Erythroblast (primary cell): Measurements from ENCODE around the gene E2F2.
"Not testable (repeated sequence)": the region's sequence is repeated elsewhere in the genome, so short reads cannot be mapped to it uniquely, and the experiment has no call there.

ENCODE experiments used
- DNase-seq, 2 experiments: peaks; one replicate each; lab custom pipeline; 2025; lab: John Stamatoyannopoulos, UW
- GATA1 ChIP-seq: IDR thresholded peaks from 2 replicates; pipeline ENCODE4 v1.6.1; 2011; ENCODE audit warnings: low read depth, mild to moderate bottlenecking, control low read depth, low read length, moderate library complexity
- POLR2A ChIP-seq: IDR thresholded peaks from 2 replicates; pipeline ENCODE4 v1.6.1; 2011; ENCODE audit warnings: mild to moderate bottlenecking, low read length

E2F2 gene

GRCh38 chr1:23514111-23514679 is 16.8 kb downstream of the E2F2 start:
- TF ChIP-seq GATA1 (no peak), POLR2A (peak; percentile 39)
- DNase-seq = peak in 1 of 2 experiments; percentile 70

- no peak for DNase-seq
- TF ChIP-seq GATA1 (no peak), POLR2A (no peak)
These were observed 21.1 kb downstream of the E2F2 start for GRCh38 chr1:23509896-23510295.

GRCh38 chr1:23506376-23507107 is 24.5 kb downstream of the E2F2 start:
- TF ChIP-seq POLR2A (no peak), GATA1 (no peak)

DNA sequence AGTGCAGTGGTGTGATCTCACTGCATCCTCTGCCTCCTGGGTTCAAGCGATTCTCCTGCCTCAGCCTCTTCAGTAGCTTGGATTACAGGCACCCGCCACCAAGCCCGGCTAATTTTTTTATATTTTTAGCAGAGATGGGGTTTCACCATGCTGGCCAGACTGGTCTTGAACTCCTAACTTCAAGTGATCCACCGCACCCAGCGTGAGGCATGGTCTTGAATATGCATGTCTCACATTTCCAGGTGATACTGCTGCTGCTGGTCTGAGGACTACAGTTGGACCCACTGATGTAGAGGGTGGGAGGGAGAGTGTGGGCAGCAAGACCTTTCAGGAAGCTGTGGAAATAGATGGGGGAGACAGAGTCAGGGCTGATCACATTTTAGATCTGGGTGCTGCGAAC is 25.2 kb downstream of the E2F2 start:
- no peak for DNase-seq
- TF ChIP-seq POLR2A (no peak), GATA1 (no peak)

More at GRCh38 chr1:23506376-23507107, 24.5 kb downstream of the E2F2 start:
- DNase-seq = no peak

GRCh38 chr1:23504156-23504555 is 26.9 kb downstream of the E2F2 start:
- DNase-seq = not testable (repeated sequence)

GRCh38 chr1:23502951-23503350 is 28.1 kb downstream of the E2F2 start:
- TF ChIP-seq GATA1 (no peak), POLR2A (no peak)
- DNase-seq = no peak

DNA sequence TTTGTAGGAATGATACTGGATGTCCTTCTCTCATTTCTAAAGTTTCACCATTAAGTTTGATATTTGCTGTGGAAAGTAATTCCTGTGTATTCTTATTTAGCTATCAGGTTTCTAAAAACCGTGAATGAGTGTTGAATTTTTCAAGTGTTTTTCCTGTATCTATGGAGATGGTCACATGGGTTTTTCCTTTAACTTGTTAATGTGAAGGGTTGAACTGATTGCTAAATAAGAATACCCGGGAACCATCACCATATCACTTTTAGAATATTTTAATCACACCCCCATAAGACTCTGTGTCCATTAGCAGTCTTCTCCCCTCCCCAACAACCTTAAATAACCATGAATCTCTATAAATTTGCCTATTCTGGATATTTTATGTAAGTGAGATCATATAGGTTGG is 30.6 kb downstream of the E2F2 start:
- no peak for DNase-seq
- TF ChIP-seq GATA1 (no peak), POLR2A (no peak)

- TF ChIP-seq GATA1 = no peak
- TF ChIP-seq POLR2A = no peak
- no peak for DNase-seq
These were observed 33.1 kb downstream of the E2F2 start for GRCh38 chr1:23497777-23498439.

DNA sequence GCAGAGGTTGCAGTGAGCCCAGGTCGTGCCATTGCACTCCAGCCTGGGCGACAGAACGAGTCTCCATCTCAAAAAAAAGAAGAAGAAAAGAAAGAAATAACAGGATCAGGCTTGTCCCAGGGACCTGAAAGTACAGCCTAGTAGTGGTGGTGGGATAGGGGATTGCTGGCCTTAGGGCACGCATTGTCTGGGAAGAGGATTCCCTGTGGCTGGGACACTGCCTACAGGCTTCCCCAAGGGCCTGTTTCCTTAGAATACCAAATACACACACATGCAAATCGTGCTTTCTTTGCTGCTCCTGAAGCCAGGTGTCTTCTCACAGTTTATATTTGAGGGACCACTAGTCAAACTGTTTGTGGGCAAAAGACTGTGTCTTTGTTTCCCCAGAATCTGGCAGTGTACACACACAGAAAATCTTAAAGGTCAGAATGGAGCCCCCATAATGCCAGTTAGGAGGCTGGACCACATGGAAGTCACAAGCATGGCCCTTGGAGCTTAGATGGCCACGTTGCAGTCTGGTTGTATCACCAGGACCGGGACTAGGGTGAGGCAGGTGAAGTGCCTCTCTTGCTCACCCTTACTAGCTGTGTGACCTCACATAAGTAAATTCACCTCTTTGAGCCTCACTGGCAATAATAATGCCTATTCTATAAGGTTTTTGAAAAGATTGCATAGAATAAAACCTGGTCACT is 34.4 kb downstream of the E2F2 start:
- DNase-seq = no peak
- TF ChIP-seq POLR2A (no peak), GATA1 (no peak)

- DNase-seq = not testable (repeated sequence)
These were observed 36.2 kb downstream of the E2F2 start for GRCh38 chr1:23494836-23495235.

GRCh38 chr1:23492776-23493175 is 38.3 kb downstream of the E2F2 start:
- not testable (repeated sequence) for DNase-seq

- no peak for DNase-seq
- TF ChIP-seq POLR2A (no peak), GATA1 (no peak)
These were observed 38.8 kb downstream of the E2F2 start for GRCh38 chr1:23492132-23492720.

GRCh38 chr1:23489842-23490241 is 41.2 kb downstream of the E2F2 start:
- TF ChIP-seq GATA1 (no peak), POLR2A (no peak)
- no peak for DNase-seq

DNA sequence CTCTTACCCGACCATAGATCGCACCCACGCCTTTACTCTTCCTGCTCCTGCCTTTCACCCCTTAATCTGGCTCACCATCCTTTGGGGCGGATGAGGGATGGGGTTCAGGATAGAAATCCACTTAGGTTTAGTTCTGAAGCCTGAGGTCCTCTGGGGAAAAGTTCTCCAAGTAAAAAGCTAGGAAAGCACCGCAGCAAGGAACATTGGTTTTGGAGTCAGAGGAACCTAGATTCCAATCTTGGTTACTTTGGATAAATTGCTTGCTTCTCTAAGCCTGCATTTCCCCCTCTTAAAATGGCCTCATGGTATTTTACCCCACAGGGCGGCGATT is 46.1 kb downstream of the E2F2 start:
- no peak for DNase-seq
- TF ChIP-seq POLR2A = no peak
- TF ChIP-seq GATA1 = no peak
